ENCODE results near the gene SEC61B.
"Not testable (repeated sequence)": the region's sequence is repeated elsewhere in the genome, so short reads cannot be mapped to it uniquely, and the experiment has no call there.

The SEC61B gene

DNA sequence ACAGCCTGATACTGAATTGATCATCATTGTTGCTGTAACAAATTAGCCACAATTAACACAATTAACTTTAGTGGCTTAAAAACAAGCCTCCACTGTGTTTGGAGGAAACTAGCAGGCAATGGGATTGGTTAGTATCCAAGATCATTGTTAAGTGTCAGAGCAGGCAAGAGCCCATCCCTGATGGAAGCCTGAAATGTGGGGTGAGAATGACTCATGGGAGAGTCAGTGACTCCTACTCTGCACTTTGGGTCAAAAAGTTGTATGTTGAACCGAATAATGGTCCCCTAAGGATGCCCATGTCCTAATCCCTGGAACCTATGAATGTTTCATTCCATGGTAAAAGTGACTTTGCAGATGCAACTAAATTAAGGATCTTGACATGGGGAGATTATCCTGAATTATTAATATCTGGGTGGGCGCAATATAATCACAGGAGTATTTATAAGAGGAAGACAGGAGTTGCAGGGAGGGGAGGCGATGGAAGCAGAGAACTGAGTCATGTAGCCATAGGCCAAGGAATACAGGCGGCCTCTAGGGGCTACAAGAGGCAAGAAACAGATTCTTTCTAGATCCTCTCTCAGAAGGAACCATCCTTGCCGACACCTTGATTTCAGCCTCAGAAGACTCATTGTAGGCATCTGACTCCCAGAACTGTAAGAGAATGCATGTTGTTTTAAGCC, 29.2 kb upstream of the SEC61B start:
- no peak for DNase-seq

DNA sequence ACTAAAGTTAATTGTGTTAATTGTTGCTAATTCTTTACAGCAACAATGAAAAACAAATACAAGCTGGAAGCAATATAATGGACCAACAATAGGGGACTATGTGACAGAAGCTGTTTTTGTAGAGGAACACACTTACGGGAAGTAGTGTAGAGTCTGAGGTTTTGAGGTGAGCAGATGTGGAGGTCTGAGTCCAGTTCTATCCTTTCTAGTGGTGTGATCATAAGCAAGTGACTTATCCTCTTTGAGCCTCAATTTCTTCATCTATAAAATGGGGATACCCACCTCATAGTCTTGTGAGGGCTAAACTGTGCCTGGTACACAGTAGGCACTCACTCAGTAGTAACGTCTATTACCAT, 28.6 kb upstream of the SEC61B start:
- DNase-seq = no peak

DNA sequence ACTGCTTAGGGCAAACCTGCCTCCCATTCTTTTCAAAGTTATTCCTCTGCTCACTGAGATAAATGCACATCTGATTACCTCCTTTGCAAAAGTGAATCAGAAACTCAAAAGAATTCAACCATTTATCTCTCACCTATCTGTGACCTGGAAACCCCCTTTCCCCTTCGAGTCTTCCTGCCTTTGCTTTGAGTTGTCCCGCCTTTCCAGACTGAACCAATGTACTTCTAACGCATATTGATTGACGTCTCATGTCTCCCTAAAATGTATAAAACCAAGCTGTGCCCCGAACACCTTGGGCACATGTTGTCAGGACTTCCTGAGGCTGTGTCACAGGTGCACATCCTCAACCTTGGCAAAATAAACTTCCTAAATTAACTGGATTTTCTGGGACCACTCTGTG, 25.6 kb upstream of the SEC61B start:
- DNase-seq = not testable (repeated sequence)

DNA sequence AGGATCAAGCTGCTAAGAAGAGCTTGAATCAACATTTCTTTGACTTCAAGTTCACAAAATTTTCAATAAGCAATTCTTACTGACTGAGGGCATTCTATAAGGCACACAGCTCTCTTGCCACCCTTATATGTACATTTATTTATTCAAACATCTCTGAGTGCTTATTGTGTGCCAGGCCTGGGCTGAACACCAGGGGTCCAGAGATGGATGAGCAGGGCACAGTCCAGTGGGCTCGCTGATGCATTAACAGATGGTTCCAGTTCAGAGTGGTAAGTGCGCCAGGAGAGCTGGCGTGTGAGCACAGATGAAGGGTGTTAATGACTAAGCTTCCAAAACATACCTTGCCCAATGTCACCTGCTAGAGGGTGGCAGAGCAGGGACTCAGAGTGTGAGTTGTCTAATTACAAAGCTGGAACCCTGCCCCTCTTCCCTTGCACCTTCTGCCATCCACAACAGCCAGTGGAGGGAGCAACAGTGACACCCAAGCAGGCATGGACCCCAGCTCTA, 24.9 kb upstream of the SEC61B start:
- no peak for DNase-seq

DNA sequence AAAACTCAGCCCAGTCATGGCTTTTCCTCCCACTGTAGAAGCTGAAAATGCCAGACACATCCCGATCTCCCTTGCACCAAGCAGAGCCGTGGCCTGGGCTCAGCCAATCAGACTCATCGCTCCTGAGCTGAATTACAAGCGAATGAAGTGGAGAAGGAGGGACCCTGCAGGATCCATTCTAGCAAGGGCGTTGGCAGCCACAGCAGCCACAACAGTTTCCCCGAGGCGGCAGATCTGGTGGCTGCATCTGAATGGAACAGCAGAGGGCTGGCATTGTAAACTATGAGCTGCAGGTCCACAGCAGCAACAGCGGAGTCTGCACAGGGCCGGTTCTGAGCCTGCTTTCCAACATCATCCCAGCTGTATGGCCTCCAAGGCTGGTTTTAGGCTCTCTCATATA, 24.1 kb upstream of the SEC61B start:
- DNase-seq = no peak

DNA sequence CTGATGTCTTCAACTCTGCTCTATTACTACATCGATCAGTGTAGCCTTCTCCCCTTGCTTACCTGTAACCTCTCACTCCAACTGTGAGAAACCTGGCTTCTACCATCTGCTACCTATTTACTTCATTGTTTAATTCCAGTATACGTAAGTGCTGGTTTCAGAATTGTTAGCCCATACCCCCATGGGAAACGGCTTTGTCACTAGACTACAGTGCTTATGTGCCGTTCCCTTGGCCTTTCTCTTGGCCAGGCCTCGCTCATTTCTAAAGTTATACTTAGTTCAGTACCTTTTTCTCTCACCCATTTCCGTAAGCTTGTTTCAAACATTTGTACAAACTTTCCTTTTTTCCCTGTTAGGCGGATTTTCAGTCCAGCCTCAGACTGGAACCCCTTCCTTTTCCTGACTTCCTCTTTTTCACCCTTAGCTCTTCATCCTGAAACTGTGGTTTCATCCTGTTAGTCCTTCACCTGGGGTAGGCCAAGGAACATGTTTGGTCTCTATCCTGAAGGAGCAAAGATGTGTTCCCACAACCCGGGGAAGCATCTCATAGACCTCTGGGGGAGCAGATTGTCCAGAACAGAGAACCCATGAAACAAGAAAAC, 22.0 kb upstream of the SEC61B start:
- no peak for DNase-seq

DNA sequence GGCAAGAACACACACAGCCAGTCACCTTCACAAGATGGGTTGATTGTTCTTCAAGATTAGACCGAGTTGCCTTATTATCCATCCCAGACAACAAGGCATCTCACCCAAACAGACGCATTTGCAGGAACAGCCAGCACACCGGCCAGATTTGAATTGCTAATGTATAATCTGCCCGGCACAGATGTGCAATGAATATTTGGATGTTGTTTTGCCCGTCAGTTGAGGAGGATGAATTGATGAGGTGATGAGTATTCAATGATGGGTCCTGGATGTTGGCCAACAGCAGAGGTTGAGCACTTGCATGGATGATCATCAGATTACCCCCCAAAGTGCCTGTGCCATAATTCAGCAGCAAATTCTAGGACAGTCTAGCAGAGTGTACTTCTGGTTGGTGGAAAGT, 20.5 kb upstream of the SEC61B start:
- DNase-seq = no peak

DNA sequence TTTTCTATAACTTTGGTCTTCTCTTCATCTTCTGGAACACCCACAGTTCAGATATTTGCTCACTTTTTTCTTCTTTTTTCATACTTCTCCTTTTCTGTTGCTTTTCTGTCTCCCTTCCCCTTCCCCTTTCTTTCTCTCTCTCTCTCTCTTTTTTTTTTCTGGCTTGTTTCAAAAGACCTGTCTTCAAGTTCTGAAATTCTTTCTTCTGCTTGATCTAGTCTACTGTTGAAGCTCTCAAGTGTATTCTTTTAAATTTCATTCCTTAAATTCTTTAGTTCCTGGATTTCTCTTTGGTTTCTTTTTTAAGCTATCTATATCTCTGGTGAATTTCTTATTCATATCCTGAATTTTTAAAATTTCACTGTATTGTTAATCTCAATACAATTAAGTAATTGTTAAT, 11.5 kb upstream of the SEC61B start:
- no peak for DNase-seq

DNA sequence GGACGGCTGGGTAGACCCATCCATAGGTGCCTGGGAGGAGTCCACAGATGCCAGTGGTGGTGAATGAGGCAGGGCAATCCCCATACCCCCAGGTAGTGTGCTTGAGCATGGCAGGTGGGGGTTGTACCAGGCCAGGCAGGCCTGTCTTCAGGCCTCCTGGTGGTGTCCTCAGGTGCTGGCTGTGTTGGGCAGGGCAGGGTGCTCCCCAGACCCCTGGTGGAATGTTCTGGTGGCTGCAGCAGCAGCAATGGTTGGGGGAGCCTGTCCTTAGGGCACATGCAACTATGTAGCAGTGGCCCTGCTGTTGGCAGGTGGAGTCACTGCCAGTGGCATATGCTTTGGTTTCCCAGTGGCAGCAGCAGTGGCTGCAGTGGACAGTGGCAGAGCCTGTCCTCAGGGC, 10.3 kb upstream of the SEC61B start:
- no peak for DNase-seq

DNA sequence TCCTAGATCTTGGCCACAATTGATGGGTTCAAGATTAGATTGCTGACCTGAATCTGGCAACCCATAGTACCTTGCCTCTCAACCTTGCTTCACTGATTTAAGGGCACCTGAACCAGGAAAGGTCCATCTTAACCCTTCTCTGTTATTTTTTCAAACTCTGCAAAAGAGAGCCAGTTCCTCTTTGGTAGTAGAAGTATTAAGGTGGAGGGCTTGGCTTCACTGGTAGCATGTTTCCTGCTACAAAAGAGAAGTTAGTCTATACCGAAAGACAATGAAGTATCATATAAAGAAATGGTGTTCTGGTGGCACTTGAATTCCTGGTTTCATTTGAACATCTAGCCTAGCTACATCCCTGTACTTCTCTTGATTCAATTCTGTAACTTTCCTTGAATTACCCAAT, 8.9 kb upstream of the SEC61B start:
- no peak for DNase-seq

DNA sequence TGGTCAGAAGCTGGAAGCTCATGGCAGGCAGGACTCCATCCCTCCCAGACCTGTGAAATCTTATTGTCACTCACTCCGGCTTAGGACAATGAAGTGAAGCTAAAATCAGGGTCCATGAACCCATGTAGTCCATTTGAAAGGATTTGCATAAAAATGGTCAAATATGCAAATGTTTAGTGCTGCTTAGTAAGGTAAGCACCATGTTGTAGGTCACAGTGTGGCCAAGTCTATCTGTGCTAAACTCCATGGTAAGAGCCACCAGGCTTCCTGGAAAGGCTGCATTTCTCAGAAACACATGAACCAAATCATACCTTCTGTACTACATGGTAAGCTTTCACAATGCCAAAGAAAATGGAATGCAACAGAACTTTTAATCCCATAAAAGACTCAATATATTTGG, 6.0 kb upstream of the SEC61B start:
- DNase-seq = no peak

DNA sequence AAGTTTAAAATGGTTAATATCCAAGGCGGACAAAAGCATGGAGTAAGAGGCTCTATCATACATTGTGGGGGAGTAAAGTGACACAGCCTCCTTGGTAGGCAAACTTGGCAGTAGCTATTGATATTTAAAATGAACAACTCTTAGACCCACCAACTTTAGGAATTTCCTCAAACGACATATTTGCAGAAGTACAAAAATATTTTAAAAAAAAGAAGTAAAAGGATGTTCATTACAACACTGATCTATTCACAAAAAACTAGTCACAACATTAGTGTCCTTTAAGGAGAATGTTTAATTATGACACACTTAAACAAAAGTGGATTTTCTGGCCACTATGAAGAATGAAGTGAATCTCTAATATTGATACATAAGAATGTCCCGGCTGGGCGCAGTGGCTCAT, 2.1 kb upstream of the SEC61B start:
- no peak for DNase-seq

DNA sequence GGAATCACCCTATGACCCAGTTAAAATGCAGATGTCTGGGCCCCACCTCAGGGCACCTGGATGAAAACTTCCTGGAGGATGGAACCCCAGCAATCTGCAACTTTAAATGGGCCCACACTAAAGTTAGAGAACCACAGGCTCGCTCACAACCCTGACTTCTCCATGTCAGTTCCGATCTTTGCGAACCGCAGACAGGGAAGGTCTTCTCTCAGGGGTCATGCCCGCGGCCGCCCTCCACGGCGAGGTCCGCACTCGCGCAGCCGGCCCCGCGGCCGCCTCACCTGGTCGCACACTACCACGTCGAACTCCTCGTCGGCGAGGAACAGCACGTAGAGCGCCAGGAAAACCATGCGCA, 839 bp upstream of the SEC61B start:
- no peak for DNase-seq

DNA sequence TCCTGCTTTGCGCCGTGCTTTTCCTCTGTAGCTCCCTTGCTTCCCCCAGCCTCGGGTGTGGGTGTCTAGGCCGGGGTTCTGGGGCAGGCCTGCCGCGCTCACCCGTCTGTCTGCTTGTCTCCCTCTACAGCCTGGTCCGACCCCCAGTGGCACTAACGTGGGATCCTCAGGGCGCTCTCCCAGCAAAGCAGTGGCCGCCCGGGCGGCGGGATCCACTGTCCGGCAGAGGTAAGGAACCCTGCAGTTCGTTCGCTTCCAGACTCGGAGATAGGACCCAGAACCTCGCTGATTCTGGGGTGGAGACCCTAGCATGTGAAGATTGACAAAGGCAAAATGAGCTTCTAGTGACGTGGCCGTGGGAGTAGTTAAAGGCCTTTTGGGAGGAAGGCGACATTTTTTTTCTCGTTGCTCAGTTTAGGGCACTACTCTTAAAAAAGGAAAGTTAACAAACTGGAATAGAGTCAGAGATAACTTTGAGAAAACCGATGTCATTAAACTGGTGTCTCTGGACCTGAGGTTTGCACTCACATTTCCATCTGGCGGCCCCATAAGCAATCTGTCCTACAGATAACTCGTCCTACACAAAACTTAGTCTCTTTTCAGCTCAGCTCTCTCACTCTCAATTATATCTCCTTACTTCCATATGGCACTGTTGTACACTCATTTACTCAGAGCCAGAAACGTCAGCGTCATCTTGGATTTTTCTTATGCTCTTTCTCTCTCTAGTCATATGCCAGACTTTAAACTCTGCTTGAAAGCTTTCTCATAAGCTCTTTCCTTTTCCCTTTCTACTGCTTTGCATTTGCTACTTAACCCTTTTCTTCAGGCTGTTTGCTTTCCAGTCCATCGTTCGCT, 561 bp downstream of the SEC61B start:
- no peak for DNase-seq

DNA sequence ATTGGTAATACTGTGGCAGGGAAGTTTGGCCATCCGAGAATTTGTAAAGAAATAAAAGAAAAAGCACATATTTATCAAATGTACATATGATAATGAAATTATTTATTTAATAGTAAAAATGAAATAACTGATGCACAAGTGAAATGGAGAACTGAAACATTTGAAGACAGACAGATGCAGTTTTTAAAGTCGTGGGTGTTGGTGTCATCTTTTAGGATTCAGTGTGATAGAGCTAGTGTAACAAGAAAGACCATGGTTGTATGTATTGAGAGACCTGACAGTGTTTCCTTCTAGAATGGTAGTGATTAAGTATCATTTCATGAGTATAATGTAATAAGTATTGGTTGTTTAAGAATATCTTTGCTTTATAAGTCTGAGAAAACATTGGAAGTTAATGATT, 2.4 kb downstream of the SEC61B start:
- no peak for DNase-seq

DNA sequence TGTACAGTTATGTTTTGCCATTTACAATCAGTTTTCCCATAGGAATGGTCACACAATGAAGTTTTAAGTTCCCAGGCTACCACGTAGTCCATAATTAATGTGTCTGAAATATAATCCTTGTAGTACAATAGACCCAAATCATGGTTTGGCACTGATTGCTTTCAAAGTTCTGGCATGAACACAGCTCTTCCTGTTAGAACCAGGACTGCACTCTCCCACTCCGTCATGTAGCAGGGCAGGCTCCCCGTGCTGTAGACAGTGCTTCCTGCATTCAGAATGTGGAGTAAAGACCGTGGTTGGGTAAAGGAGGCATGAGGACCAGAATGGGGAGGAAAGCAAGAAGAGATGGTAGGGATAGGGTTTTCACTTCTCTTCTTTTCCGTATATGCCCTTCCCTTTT, 4.0 kb downstream of the SEC61B start:
- DNase-seq = no peak

DNA sequence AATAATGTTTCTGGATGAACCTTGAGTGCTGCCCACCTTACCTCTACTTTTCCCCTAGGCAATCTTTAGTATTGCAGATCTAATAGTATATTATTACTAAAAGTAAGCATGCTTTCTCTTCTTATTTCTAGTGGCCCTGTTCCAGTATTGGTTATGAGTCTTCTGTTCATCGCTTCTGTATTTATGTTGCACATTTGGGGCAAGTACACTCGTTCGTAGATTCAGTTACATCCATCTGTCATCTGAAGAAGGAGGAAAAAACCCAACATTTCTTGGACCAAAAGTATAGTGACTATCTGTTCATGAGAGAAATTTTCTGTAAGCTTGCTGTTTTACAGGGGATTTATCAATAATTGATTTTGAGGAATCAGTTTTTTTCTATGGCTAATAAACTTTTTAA, 8.1 kb downstream of the SEC61B start:
- no peak for DNase-seq

DNA sequence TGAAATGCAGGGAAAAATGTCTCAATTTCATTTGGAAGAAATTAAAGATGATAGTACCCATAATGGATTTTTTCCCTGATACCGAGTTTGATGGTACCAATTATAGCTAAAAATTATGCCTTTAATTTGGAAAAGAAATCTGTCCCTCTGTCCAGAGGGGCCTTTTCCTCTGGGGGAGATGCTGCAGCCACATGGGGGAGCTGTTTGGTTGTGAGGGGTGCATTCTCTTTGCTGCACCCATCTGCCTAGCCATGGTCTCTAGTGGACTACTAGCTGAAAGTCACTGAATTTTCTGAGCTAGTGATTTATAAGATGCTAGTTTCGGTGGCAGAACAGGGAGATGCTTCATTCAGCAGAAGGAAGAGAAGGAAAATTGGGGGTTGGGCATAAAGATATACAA, 9.6 kb downstream of the SEC61B start:
- peak; percentile 44 for DNase-seq

DNA sequence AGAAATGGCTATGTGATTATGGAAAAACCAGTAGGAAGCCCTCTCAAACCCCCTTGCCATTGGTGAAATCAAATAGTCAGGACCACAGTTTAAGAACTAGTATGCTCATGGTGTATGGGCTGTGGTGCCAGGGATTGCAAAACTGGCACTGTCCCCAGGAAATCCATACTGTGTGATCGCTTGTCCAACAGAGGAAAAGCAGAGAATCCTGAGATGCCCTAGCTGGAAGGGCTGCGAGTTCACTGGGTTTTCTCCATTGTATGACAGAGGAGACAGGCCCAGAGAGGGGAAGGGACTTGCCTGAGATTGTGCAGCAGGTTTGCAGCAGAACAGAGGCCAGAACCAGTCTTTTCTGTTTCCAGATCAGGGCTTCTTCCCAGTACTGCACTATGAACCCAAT, 12.5 kb downstream of the SEC61B start:
- no peak for DNase-seq

DNA sequence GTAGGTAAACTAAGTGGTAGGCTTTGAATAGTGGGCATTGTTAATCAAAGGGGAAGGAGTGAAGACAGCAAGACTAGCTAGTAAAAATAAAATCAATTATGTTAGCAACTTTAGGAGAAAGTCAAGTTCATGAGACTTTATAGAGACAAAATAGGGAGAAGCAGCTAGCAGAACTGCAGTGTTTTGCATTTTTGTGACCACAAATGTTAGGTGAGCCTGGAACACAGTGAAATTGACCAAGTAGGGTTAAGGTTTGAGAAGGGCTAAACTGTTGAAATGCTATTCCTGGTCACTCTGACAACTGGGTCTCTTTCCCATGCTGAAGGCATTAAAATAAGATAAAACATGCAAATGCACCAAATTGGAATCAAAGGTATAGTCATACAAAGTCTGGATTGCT, 13.0 kb downstream of the SEC61B start:
- DNase-seq = no peak

DNA sequence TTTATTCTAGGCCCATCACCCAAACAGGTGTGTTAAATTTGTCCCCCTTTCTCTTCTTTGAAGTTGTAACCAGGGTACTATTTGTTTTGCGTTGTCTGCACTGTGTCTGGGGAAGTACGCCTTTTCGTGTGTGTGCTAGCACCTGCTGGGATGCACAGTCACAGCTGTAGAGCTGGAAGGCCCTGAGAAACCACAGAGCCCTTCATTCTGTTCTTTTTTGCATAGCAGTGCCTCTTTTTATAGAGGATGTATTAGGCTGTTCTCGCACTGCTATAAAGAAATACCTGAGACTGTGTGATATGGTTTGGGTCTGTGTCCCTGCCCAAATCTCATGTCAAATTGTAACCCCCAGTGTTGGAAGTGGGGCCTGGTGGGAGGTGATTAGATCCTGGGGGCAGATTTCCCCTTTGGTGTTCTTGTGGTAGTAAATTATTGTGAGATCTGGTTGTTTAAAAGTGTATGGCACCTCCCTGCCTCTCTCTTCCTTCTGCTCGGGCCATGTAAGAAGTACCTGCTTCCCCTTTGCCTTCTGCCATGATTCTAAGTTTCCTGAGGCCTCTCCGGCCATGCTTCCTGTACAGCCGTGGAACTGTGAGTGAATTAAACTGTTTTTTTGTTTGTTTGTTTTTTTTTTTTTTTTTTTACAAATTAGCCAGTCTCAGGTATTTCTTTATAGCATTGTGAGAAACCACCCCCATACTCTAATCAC, 14.0 kb downstream of the SEC61B start:
- peak; percentile 75 for DNase-seq

DNA sequence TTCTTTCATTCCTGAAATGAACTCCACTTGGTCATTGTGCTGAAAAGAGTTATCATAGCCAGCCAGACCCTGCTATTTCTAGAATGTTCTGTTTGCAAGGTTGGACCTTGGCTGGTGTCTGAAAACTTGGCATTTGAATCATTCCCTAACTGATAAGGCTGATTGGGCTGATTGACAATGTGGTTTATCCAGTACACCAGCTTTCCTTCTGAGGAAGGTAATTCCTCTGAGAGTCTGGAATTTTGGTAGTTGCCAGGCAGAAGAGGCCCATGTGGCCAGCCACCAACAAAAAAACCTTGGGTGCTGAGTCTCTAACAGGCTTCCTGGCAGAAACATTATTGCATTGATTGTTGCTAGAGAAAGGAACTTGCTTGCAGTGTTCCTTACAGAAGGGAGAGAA, 15.3 kb downstream of the SEC61B start:
- no peak for DNase-seq

DNA sequence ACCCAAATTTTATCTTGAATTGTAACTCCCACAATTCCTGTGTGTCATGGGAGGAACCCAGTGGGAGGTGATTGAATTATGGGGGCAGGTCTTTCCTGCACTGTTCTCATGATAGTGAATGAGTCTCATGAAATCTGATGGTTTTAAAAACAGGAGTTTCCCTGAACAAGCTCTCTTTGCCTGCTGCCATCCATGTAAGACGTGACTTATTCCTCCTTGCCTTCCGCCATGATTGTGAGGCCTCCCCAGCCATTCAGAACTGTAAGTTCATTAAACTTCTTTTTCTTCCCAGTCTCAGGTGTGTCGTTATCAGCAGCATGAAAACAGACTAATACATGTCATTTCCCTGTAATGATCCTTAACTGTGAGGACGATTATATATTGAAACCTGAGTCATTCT, 15.8 kb downstream of the SEC61B start:
- not testable (repeated sequence) for DNase-seq

DNA sequence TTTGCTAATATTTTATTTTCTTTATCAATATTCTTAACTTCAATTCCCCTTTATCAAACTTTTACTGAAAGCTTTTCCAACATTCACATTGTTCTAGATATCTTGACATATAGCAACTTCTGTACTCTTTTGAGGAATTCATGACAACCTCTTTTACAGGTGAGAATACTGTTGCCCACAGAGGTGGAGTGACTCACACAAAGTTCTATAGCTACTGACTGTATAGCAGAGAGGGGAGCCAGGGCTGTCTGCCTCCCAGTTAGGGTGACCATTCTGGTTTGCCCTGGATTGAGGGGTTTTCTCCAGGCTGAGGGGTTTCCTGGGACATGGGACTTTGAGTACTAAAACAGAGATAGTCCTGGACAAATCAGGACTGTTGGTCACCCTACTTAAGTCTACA, 16.2 kb downstream of the SEC61B start:
- DNase-seq = no peak

All from activated CD4-positive, alpha-beta T cell treated with anti-CD3 and anti-CD28 coated beads, Interleukin-10, Interleukin-2, amounts not matched to agents 100 ng/mL and 50 ng/mL, durations not matched to agents 16 hours and 8 hours (primary cell).